GM12875 (cell line): Measurements from ENCODE around the gene PARD3B.

Experiments
- H3K4me3 ChIP-seq: one replicate; pipeline ENCODE4 v1.5.1; 2011; ENCODE audit warnings: low read depth, low read length, control low read depth
- TF ChIP-seq, protein P1 (sequence below): IDR thresholded peaks from 2 replicates; pipeline ENCODE4 v1.5.1; 2011; ENCODE audit warnings: low read depth, mild to moderate bottlenecking, control low read depth, inconsistent platforms, low read length, moderate library complexity, borderline replicate concordance; ENCODE audit not compliant: insufficient read depth

Gene PARD3B

DNA sequence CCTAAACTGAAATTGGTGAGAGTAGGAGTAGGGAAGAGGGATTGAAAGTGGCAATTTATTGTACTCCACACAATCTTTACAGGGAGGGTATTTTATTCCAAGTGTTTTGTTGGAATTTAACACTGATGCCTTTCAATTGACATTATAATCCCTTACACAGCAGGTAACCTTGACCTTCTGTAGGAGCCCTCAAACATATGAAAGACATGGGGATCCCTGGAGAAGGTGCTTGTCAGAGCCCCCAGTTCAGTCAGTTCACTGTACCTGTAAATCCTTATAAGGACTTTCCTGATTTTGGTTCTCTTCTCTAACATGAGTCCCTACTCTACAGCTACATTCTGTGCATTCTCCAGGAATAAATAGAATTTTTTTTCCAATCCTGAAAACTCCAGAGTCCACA, 752.1 kb downstream of the PARD3B start:
- H3K4me3 ChIP-seq, result no peak overlapping the region
- TF ChIP-seq, protein P1, sequence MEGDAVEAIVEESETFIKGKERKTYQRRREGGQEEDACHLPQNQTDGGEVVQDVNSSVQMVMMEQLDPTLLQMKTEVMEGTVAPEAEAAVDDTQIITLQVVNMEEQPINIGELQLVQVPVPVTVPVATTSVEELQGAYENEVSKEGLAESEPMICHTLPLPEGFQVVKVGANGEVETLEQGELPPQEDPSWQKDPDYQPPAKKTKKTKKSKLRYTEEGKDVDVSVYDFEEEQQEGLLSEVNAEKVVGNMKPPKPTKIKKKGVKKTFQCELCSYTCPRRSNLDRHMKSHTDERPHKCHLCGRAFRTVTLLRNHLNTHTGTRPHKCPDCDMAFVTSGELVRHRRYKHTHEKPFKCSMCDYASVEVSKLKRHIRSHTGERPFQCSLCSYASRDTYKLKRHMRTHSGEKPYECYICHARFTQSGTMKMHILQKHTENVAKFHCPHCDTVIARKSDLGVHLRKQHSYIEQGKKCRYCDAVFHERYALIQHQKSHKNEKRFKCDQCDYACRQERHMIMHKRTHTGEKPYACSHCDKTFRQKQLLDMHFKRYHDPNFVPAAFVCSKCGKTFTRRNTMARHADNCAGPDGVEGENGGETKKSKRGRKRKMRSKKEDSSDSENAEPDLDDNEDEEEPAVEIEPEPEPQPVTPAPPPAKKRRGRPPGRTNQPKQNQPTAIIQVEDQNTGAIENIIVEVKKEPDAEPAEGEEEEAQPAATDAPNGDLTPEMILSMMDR, result no peak

DNA sequence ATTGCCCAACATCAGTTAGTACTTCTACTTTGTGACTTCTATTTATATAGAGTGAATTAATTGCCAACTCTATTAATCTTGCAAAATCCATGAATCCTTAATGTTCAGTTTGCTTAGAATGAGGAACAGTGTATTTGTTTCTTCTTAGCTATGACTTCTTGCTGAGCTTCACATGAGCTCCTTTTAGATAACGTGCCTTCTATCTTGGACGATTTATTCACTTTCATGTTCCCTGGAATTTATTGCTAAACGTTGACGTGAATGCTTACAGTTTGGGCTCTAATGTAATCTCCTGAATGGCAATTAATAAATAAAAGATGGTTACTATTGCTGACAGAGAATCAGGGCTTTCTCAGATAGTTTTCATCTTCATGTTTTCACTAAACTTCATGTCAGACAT, 752.6 kb downstream of the PARD3B start:
- TF ChIP-seq, protein P1, result no peak
- no peak overlapping the region for H3K4me3 ChIP-seq

DNA sequence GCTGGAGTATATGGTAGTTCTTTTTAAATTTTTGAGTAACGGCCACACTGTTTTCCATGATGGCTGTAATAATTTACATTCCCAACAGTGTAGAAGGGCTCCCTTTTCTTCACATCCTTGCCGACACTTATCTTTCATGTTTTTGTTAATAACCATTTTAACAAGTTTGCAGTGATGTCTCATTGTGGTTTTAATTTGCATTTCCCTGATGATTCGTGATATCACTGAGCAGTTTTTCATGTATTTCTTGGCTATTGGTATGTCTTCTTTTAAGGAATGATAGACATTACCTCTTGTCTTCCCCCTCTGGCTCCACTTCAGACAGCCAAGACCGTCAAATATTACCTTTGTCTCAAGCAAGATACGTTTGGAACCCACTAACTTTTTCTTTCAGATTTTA, 765.9 kb downstream of the PARD3B start:
- TF ChIP-seq, protein P1, result no peak
- H3K4me3 ChIP-seq, result no peak overlapping the region

DNA sequence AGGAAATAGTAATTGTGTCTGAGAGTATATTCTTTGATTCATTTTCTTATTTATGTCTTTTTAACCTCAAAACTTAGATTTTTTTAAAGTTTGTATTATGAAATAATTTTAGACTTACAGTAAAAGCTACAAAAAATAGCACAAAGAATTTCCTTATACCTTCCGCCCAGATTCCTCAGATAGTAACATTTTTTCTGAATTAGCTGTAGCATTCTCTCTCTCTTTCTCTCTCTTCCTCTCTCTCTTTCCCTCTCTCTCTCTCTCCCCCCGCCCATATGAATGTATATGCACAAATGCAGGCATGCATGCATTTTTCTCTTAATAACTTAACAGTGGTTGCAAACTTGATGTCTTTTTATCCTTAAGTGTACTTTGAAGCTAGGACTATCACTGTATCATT, 776.0 kb downstream of the PARD3B start:
- no peak overlapping the region for H3K4me3 ChIP-seq
- TF ChIP-seq, protein P1, result no peak

DNA sequence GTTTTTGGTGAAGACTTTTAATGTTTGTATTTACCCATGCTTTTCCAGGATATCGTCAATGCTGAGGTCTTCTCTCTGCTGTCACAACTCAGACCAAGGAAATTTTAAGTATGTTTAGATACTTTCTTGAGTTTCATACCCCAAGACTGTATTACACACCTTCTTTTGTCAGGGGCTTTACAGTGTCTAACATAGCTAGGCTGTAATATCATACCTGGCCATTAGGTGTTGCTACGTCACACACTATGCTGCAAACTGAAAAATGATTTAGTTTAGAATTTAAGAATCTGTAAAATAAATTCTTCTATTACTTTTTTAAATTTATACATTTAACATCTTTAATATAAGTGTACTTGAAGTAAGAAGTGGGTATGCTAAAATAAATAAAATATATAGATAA, 778.7 kb downstream of the PARD3B start:
- TF ChIP-seq, protein P1, result peak; percentile 48; the same call in 1 of the 2 replicates
- no peak overlapping the region for H3K4me3 ChIP-seq

DNA sequence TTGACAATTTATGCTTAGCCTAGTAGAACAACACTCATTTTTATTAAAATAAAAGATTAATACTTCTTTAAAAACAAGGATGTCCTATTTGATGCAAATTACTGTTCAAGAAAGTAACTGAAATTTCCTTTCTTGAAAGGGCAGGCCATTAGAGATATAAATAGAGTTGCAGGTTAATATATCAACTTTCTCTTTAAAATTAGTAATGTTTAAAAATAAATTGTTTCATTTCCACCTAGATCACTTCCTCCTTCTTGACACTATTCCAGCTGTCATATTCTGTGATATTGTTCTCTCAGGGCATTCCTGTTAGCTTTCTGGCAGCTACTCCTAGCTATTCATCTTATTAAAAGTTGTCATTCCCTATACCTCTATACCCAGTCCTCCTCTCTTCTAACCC, 779.1 kb downstream of the PARD3B start:
- no peak overlapping the region for H3K4me3 ChIP-seq
- TF ChIP-seq, protein P1, result no peak

DNA sequence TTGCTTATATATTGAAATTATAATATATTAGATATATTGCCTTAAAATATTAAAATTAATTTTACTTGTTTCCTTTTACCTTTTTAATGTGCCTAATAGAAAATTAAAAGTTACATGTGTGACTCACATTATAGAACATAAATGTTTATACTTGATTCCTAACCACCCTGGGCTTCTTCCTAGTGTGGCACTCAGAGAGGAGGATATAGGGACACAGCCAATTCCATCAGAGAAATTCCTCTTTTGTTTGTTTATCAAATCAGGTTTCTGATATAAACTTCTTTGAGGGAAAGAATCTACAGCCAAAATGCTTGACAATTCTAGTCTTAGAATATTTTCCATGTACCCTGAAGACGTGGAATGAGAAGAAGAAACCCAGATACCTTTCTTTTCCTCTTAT, 788.1 kb downstream of the PARD3B start:
- no peak overlapping the region for H3K4me3 ChIP-seq
- TF ChIP-seq, protein P1, result no peak
